Cardiac fibroblast (primary cell): ENCODE data around the gene SERPINB8.
"Not testable (repeated sequence)": the region's sequence is repeated elsewhere in the genome, so short reads cannot be mapped to it uniquely, and the experiment has no call there.

Source experiments
- DNase-seq, 2 donors: peaks; one replicate each; pipeline versions ENCODE4 v3.0.0 to v3.0.0-alpha.2; 2010; ENCODE audit warnings: low read depth in 2 of 2
- H3K4me3 ChIP-seq, 2 donors: replicated peaks in 1 of 2; 1 replicate in 1 of 2; 2 replicates in 1 of 2; pipeline ENCODE4 v1.5.1; 2011; ENCODE audit warnings: low read depth in 2 of 2, low read length in 2 of 2, mild to moderate bottlenecking in 2 of 2, moderate library complexity in 1 of 2
- CTCF ChIP-seq: IDR thresholded peaks from one replicate; pipeline ENCODE4 v1.5.1; 2011; ENCODE audit warnings: low read depth, mild to moderate bottlenecking, low read length, inconsistent platforms

SERPINB8 gene, protein sequence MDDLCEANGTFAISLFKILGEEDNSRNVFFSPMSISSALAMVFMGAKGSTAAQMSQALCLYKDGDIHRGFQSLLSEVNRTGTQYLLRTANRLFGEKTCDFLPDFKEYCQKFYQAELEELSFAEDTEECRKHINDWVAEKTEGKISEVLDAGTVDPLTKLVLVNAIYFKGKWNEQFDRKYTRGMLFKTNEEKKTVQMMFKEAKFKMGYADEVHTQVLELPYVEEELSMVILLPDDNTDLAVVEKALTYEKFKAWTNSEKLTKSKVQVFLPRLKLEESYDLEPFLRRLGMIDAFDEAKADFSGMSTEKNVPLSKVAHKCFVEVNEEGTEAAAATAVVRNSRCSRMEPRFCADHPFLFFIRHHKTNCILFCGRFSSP

DNA sequence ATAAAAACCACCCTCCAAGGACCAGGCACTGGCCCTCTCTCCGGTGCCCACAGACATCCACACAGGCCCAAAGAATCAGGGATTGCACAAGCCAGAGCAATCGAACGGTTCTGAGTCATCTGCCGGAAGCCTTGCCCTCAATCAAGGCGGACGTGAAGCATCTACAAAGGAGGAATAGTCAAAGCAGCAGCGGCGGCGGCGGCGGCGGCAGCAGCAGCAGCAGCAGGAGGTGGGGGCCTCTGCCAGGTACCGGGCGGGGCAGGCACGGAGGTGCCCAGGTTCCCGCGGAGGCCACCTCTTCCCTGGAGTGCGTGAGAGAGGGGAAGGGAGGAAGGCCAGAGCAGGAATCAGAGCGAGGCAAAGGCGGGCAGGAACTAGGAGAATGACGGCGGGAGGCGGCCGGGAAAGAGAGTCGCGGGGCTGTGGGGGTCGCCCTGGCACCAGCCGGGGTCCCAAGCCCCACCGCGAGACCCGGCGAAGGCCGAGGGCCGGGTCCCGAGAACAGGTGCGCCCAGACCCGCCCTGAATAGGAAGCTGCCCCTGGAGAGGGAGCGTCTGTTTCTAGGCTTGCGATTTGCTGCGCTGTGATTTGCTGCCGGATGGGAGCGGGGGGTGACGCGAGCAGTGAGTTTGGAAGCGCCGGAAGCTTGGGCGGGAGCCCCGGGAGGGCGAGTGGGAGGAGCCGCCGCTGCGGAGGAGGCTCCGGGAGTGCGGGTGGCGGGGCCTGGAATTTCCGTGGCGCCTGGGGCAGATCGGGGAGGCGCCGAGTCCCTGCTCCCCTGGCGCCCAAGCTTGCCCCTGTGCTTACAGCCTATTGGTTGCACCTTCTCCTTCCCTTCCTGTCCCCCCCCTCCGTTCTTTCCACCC is at the start of gene SERPINB8:
TSS of gene SERPINB8 (plus strand) at position 140 of the 867 bp plus-strand sequence. CDS start 8,228 bp downstream, outside the sequence.
- TF ChIP-seq CTCF, result no peak
- peak; percentile 94 to 96 for DNase-seq
- H3K4me3 ChIP-seq, result peak within 1 kb of the TSS; percentile 86 to 89

GRCh38 chr18:63922049-63922448 is 47.8 kb upstream of the SERPINB8 start:
- DNase-seq, result no peak
- no peak overlapping the region for H3K4me3 ChIP-seq
- TF ChIP-seq CTCF, result no peak

GRCh38 chr18:63924551-63924950 is 45.3 kb upstream of the SERPINB8 start:
- no peak overlapping the region for H3K4me3 ChIP-seq
- TF ChIP-seq CTCF, result no peak
- peak in 1 of 2 donors; percentile 17 for DNase-seq

GRCh38 chr18:63928331-63928730 is 41.5 kb upstream of the SERPINB8 start:
- no peak overlapping the region for H3K4me3 ChIP-seq
- TF ChIP-seq CTCF, result no peak
- no peak for DNase-seq

GRCh38 chr18:63929369-63929768 is 40.5 kb upstream of the SERPINB8 start:
- H3K4me3 ChIP-seq, DNase-seq: not testable (repeated sequence)

- no peak for TF ChIP-seq CTCF
- H3K4me3 ChIP-seq, result no peak overlapping the region
- DNase-seq, result no peak
Observed at GRCh38 chr18:63930773-63931354, 39.0 kb upstream of the SERPINB8 start.
